ENCODE measurements around the gene SAMD4B.
A peak's percentile ranks its signal among the peaks of the same experiment; 100 is the strongest.

DNA sequence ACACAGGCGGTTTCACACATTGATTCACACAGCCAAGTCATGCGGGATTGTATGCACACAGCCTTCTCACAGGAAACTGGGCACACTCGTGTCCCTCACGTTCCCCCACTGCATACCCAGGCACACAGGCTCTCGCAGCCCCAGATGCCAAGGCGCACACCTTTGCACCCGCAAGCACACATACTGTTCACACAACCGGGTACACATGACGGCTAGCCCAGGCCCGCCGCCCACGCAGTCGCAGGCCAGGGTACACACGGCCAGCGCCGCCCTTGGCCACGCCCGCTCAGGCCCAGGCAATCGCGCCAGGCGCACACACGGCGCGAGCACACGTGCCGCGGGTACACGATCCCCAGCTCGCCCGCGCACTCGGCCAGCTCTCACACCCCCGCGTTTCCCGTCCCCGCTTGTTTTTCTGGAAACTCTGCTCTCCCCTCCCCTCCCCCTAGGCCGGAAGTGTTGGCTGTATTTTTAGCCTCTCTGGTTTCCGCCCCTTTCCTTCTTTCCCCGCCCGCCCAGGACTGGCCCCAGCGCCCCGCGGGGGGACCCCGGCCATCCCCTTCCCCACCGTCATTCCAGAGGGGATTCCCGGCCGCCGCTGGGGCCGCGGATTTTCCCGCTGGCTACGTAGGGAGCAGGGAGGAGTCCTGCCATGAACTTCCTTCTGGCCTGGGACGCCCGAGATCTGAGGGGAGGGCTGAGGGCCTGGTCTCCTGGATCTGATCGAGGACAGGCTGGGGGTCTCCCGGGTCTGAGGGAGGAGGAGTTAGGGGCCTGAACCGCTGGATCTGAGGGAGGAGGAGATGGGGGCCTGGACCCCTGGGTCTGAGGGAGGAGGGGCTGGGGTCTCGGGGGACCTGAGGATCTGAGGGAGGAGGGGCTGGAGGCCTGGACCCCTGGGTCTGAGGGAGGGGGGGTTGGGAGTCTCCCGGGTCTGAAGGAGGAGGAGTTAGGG lies 60.4 kb downstream of the SAMD4B start:
- TF ChIP-seq CTCF (IDR thresholded peaks at IDR 0.05; ENCODE audit: insufficient read depth, low read length): no peak
- peak; percentile 29; the same call in 1 of the 2 replicates for TF ChIP-seq GABPA (IDR thresholded peaks at IDR 0.05; ENCODE audit: low read depth)
- TF ChIP-seq REST (IDR thresholded peaks at IDR 0.05; ENCODE audit: insufficient replicate concordance, low read depth): peak; percentile 29
- peak; percentile 82 for TF ChIP-seq POLR2AphosphoS5 (IDR thresholded peaks at IDR 0.05; ENCODE audit: low read depth)

Data from HL-60 (cell line).